Neural cell (in vitro differentiated cells): ENCODE results near the gene HMGCR.

Experiments used
- CTCF ChIP-seq: fragments of 450-650 bp; IDR thresholded peaks from 2 replicates; pipeline ENCODE4 v1.5.1; 2014; ENCODE audit warnings: antibody characterized with exemption, mild to moderate bottlenecking, moderate library complexity; ENCODE audit not compliant: poor library complexity, severe bottlenecking
- EP300 ChIP-seq: fragments of 450-650 bp; conservative IDR thresholded peaks from 2 replicates; pipeline ENCODE4 v1.6.1; 2014; ENCODE audit warnings: antibody characterized with exemption, mild to moderate bottlenecking, moderate library complexity; ENCODE audit not compliant: poor library complexity, severe bottlenecking
- EZH2 ChIP-seq: fragments of 200-600, 300-800 bp; shearing (Covaris generic), sonication (generic); IDR thresholded peaks from 2 replicates; pipeline ENCODE4 v1.6.1; 2014; ENCODE audit warnings: antibody characterized with exemption, low read length, borderline replicate concordance, mild to moderate bottlenecking; ENCODE audit not compliant: insufficient read depth, poor library complexity, severe bottlenecking
- MXI1 ChIP-seq: fragments of 450-650 bp; conservative IDR thresholded peaks from 2 replicates; pipeline ENCODE4 v1.6.1; 2014; ENCODE audit warnings: antibody characterized with exemption, mild to moderate bottlenecking; ENCODE audit not compliant: poor library complexity, severe bottlenecking
- REST ChIP-seq: IDR thresholded peaks from 2 replicates; pipeline ENCODE4 v1.6.1; 2012; ENCODE audit warnings: borderline replicate concordance
- SMC3 ChIP-seq: fragments of 450-650 bp; conservative IDR thresholded peaks from 2 replicates; pipeline ENCODE4 v1.6.1; 2014; ENCODE audit warnings: antibody characterized with exemption, mild to moderate bottlenecking, moderate library complexity; ENCODE audit not compliant: poor library complexity
- TAF1 ChIP-seq: IDR thresholded peaks from 2 replicates; pipeline ENCODE4 v1.6.1; 2012; ENCODE audit warnings: low read depth

- TF ChIP-seq CTCF (no peak), EZH2 (no peak), TAF1 (no peak), REST (no peak), EP300 (no peak), SMC3 (no peak), MXI1 (no peak)
These were observed 36.8 kb downstream of the HMGCR start for GRCh38 chr5:75373862-75374261.
